ENCODE results near the gene CDH16. TPM values are rescaled to one million over a fixed set of nuclear protein-coding genes. Genes with fewer than 3 reads are reported as not detected.

Gene CDH16
- total RNA-seq, 1 donor from 2014 or later = not detected

- no peaks in the 10 kb centered on the region for H3K36me3 Mint-ChIP-seq
- Histone ChIP-seq H2AFZ (replicated peaks) (no peak overlapping the region), H3K27me3 (peaks cover 76% of the 10 kb centered on the region), H3F3A (ENCODE audit: low read depth) (peaks cover 12% of the 10 kb centered on the region), H3K4me3 (no peak overlapping the region), H3K4me2 (no peak overlapping the region), H3K9me3 (ENCODE audit: low read depth) (no peaks in the 10 kb centered on the region), H3K4me1 (no peaks in the 10 kb centered on the region), H3K27ac (no peak overlapping the region), H3K79me2 (ENCODE audit: low read depth) (no peaks in the 10 kb centered on the region), H3K36me3 (no peaks in the 10 kb centered on the region), H4K20me1 (ENCODE audit: low read depth) (peaks cover 10% of the 10 kb centered on the region), H3K9ac (no peak overlapping the region)
- no peak overlapping the region for H3K27ac Mint-ChIP-seq
- DNase-seq (ENCODE audit: low spot score) = no peak
- no peak overlapping the region for H3K4me3 Mint-ChIP-seq
- TF ChIP-seq CTCF (IDR thresholded peaks at IDR 0.05) (no peak), EZH2 (IDR thresholded peaks at IDR 0.05) (no peak), EZH2phosphoT487 (IDR thresholded peaks at IDR 0.05) (no peak)
- H3K27me3 Mint-ChIP-seq (ENCODE audit: insufficient read depth, low read depth) = peaks cover 42% of the 10 kb centered on the region
- H3K9me3 Mint-ChIP-seq = no peaks in the 10 kb centered on the region
- peaks cover 38% of the 10 kb centered on the region for H3K4me1 Mint-ChIP-seq
These were observed 5.2 kb upstream of the CDH16 start for GRCh38 chr16:66923866-66924265.

GRCh38 chr16:66923247-66923731 is 4.6 kb upstream of the CDH16 start:
- H3K36me3 ChIP-seq = no peaks in the 10 kb centered on the region
- H3K4me1 Mint-ChIP-seq = peaks cover 37% of the 10 kb centered on the region
- H2AFZ ChIP-seq (replicated peaks) = no peak overlapping the region

GRCh38 chr16:66921729-66922450 is 3.2 kb upstream of the CDH16 start:
- H3K4me1 Mint-ChIP-seq = peaks cover 23% of the 10 kb centered on the region
- no peaks in the 10 kb centered on the region for H3K9me3 Mint-ChIP-seq
- peaks cover 10% of the 10 kb centered on the region for H4K20me1 ChIP-seq (ENCODE audit: low read depth)
- H3K79me2 ChIP-seq (ENCODE audit: low read depth) = no peaks in the 10 kb centered on the region
- no peaks in the 10 kb centered on the region for H3K36me3 Mint-ChIP-seq
- H3K4me2 ChIP-seq = no peak overlapping the region
- peaks cover 38% of the 10 kb centered on the region for H3K27me3 Mint-ChIP-seq (ENCODE audit: insufficient read depth, low read depth)
- H3K9me3 ChIP-seq (ENCODE audit: low read depth) = no peaks in the 10 kb centered on the region
- no peak overlapping the region for H3K9ac ChIP-seq
- TF ChIP-seq EZH2phosphoT487 (IDR thresholded peaks at IDR 0.05) = no peak
- no peak overlapping the region for H3K4me3 ChIP-seq
- H3K4me1 ChIP-seq = no peaks in the 10 kb centered on the region
- H3K36me3 ChIP-seq = no peaks in the 10 kb centered on the region
- no peak overlapping the region for H3K4me3 Mint-ChIP-seq
- peaks cover 65% of the 10 kb centered on the region for H3K27me3 ChIP-seq
- H3F3A ChIP-seq (ENCODE audit: low read depth) = peaks cover 12% of the 10 kb centered on the region
- no peak overlapping the region for H2AFZ ChIP-seq (replicated peaks)
- H3K27ac Mint-ChIP-seq = no peak overlapping the region
- no peak for DNase-seq (ENCODE audit: low spot score)
- no peak overlapping the region for H3K27ac ChIP-seq

More at GRCh38 chr16:66923247-66923731, 4.6 kb upstream of the CDH16 start:
- Histone ChIP-seq H3K4me3 (no peak overlapping the region), H3K79me2 (ENCODE audit: low read depth) (no peaks in the 10 kb centered on the region), H4K20me1 (ENCODE audit: low read depth) (peaks cover 10% of the 10 kb centered on the region), H3K27ac (no peak overlapping the region), H3K4me2 (no peak overlapping the region), H3K9ac (no peak overlapping the region), H3F3A (ENCODE audit: low read depth) (peaks cover 12% of the 10 kb centered on the region), H3K27me3 (peaks cover 76% of the 10 kb centered on the region), H3K4me1 (no peaks in the 10 kb centered on the region), H3K9me3 (ENCODE audit: low read depth) (no peaks in the 10 kb centered on the region)
- Mint-ChIP-seq H3K9me3 (no peaks in the 10 kb centered on the region), H3K27me3 (ENCODE audit: insufficient read depth, low read depth) (peaks cover 43% of the 10 kb centered on the region), H3K4me3 (peak overlapping the region; percentile 52), H3K27ac (no peak overlapping the region), H3K36me3 (no peaks in the 10 kb centered on the region)
- no peak for DNase-seq (ENCODE audit: low spot score)
- TF ChIP-seq EZH2 (IDR thresholded peaks at IDR 0.05) (no peak), EZH2phosphoT487 (IDR thresholded peaks at IDR 0.05) (no peak), CTCF (IDR thresholded peaks at IDR 0.05) (no peak)
